H1 (cell line): ENCODE data around the gene TMEM191B. TPM values are rescaled to one million over a fixed set of nuclear protein-coding genes. Genes with fewer than 3 reads are reported as not detected.
"Not testable (repeated sequence)": the region's sequence is repeated elsewhere in the genome, so short reads cannot be mapped to it uniquely, and the experiment has no call there.

Experiments used
- CTCF ChIA-PET: fragments of 300-600 bp; sonication (Branson Sonifier 250); formaldehyde crosslinking; loops from one replicate; lab custom pipeline; 2021; ENCODE audit not compliant: partially characterized antibody; lab: Charles Lee
- POLR2A ChIA-PET: fragments of 300-600 bp; sonication (Branson Sonifier 250); formaldehyde crosslinking; loops from one replicate; lab custom pipeline; 2021; ENCODE audit warnings: inconsistent platforms; ENCODE audit not compliant: partially characterized antibody; lab: Charles Lee
- DNase-seq, 2 experiments: peaks; one replicate each; pipeline versions ENCODE4 v3.0.0 to v3.0.0-alpha.2; 2010 to 2022; ENCODE audit warnings: low spot score in 2 of 2, low read depth in 1 of 2, mixed read lengths in 1 of 2
- FAIRE-seq: peaks from 2 replicates; lab custom pipeline; 2011; peaks lifted over from hg19 to GRCh38; lab: Jason Lieb, UNC
- H2AFZ ChIP-seq: 2 replicates; pipeline ENCODE4 v1.8.1; 2012; ENCODE audit warnings: low read length, inconsistent platforms
- H2AK5ac ChIP-seq: 2 replicates; pipeline ENCODE4 v1.6.1; 2013; ENCODE audit warnings: low read depth, low read length
- H2BK120ac ChIP-seq: replicated peaks from 2 replicates; pipeline ENCODE3; 2013; ENCODE audit warnings: low read depth, low read length, inconsistent platforms
- H2BK12ac ChIP-seq: 2 replicates; pipeline ENCODE4 v1.6.1; 2013; ENCODE audit warnings: low read depth, low read length
- H2BK15ac ChIP-seq: 2 replicates; pipeline ENCODE4 v1.6.1; 2013; ENCODE audit warnings: low read length
- H2BK20ac ChIP-seq: 2 replicates; pipeline ENCODE4 v1.6.1; 2013; ENCODE audit warnings: low read length
- H2BK5ac ChIP-seq: 2 replicates; pipeline ENCODE4 v1.6.1; 2013; ENCODE audit warnings: low read depth, low read length
- H3K14ac ChIP-seq: 2 replicates; pipeline ENCODE4 v1.6.1; 2013; ENCODE audit warnings: inconsistent platforms; ENCODE audit not compliant: insufficient read length
- H3K18ac ChIP-seq: 2 replicates; pipeline ENCODE4 v1.6.1; 2013; ENCODE audit warnings: low read length; ENCODE audit errors: extremely low read depth
- H3K23ac ChIP-seq: 2 replicates; pipeline ENCODE4 v1.6.1; 2013; ENCODE audit warnings: inconsistent platforms; ENCODE audit not compliant: insufficient read length
- H3K23me2 ChIP-seq: 2 replicates; pipeline ENCODE4 v1.6.1; 2013; ENCODE audit warnings: low read depth, low read length
- H3K27ac ChIP-seq: 2 replicates; pipeline ENCODE4 v1.6.1; 2011; ENCODE audit warnings: low read depth, low read length, inconsistent platforms
- H3K27me3 ChIP-seq, 4 experiments: replicated peaks in 1 of 4; 1 replicate in 1 of 4; 2 replicates in 3 of 4; pipeline versions ENCODE4 v1.6.1 to v1.8.1; 2011 to 2013; ENCODE audit warnings: low read length in 3 of 4, mild to moderate bottlenecking in 3 of 4, inconsistent platforms in 2 of 4, mixed read lengths in 2 of 4, moderate library complexity in 1 of 4; ENCODE audit not compliant: control insufficient read depth in 3 of 4, insufficient read depth in 3 of 4; ENCODE audit errors: extremely low read depth in 1 of 4
- H3K36me3 ChIP-seq, 4 experiments: 2 replicates each; pipeline versions ENCODE4 v1.6.1 to v1.8.1; 2011 to 2013; ENCODE audit warnings: mild to moderate bottlenecking in 4 of 4, low read length in 3 of 4, moderate library complexity in 2 of 4, control low read depth in 1 of 4, inconsistent platforms in 1 of 4; ENCODE audit not compliant: insufficient read depth in 4 of 4, control insufficient read depth in 2 of 4
- H3K4ac ChIP-seq: replicated peaks from 2 replicates; pipeline ENCODE3; 2013; ENCODE audit warnings: low read length, low read depth, mixed read lengths, inconsistent platforms; ENCODE audit not compliant: insufficient read length
- H3K4me1 ChIP-seq, 4 experiments: replicated peaks in 1 of 4; 1 replicate in 1 of 4; 2 replicates in 3 of 4; pipeline versions ENCODE4 v1.6.1 to v1.8.1; 2011 to 2013; ENCODE audit warnings: low read length in 3 of 4, inconsistent platforms in 2 of 4, mixed read lengths in 1 of 4; ENCODE audit not compliant: insufficient read depth in 4 of 4, control insufficient read depth in 3 of 4
- H3K4me2 ChIP-seq, 2 experiments: 2 replicates each; pipeline versions ENCODE4 v1.6.1 to v1.8.1; 2011 to 2013; ENCODE audit warnings: low read depth in 2 of 2, low read length in 2 of 2, control low read depth in 1 of 2, inconsistent platforms in 1 of 2, mild to moderate bottlenecking in 1 of 2; ENCODE audit not compliant: insufficient read depth in 1 of 2
- H3K4me3 ChIP-seq, 4 experiments: fragments of 200-600, 300-600 bp in 1 of 4; sonication (generic), shearing (Covaris generic), sonication (Bioruptor Twin) in 1 of 4; 2 replicates each; pipeline versions ENCODE4 v1.5.1 to v1.8.1; 2011 to 2016; ENCODE audit warnings: low read length in 4 of 4, low read depth in 3 of 4, control low read depth in 2 of 4, inconsistent platforms in 2 of 4, mild to moderate bottlenecking in 2 of 4, mixed read lengths in 1 of 4, moderate library complexity in 1 of 4; ENCODE audit not compliant: insufficient read depth in 2 of 4; ENCODE audit errors: extremely low read depth in 1 of 4
- H3K56ac ChIP-seq: replicated peaks from 2 replicates; pipeline ENCODE3; 2013; ENCODE audit warnings: low read depth, mild to moderate bottlenecking, mixed read lengths, low read length, inconsistent platforms; ENCODE audit not compliant: insufficient read length
- H3K79me1 ChIP-seq: 2 replicates; pipeline ENCODE4 v1.6.1; 2013; ENCODE audit warnings: low read depth, low read length, control low read depth
- H3K79me2 ChIP-seq, 2 experiments: 2 replicates each; pipeline versions ENCODE4 v1.6.1 to v1.8.1; 2012 to 2013; ENCODE audit warnings: low read length in 2 of 2, mild to moderate bottlenecking in 2 of 2, inconsistent platforms in 1 of 2; ENCODE audit not compliant: insufficient read depth in 2 of 2, control insufficient read depth in 1 of 2
- H3K9ac ChIP-seq, 4 experiments: replicated peaks in 1 of 4; 1 replicate in 1 of 4; 2 replicates in 3 of 4; pipeline versions ENCODE4 v1.6.1 to v1.8.1; 2011 to 2013; ENCODE audit warnings: low read depth in 3 of 4, low read length in 3 of 4, control low read depth in 2 of 4, mild to moderate bottlenecking in 2 of 4, moderate library complexity in 2 of 4, inconsistent platforms in 1 of 4; ENCODE audit errors: extremely low read depth in 1 of 4
- H3K9me3 ChIP-seq, 2 experiments: 2 replicates each; pipeline versions ENCODE4 v1.6.1 to v1.8.1; 2012 to 2013; ENCODE audit warnings: mild to moderate bottlenecking in 2 of 2, moderate library complexity in 2 of 2, control low read depth in 1 of 2, inconsistent platforms in 1 of 2, low read depth in 1 of 2, low read length in 1 of 2, mixed read lengths in 1 of 2; ENCODE audit not compliant: insufficient read depth in 2 of 2
- H4K20me1 ChIP-seq, 2 experiments: replicated peaks in 1 of 2; 2 replicates each; pipeline versions ENCODE3 to v1.8.1; 2011 to 2013; ENCODE audit warnings: inconsistent platforms in 2 of 2, low read length in 2 of 2, mild to moderate bottlenecking in 1 of 2; ENCODE audit not compliant: insufficient read depth in 2 of 2, control insufficient read depth in 1 of 2
- H4K5ac ChIP-seq: 2 replicates; pipeline ENCODE4 v1.6.1; 2013; ENCODE audit warnings: low read length, low read depth, mixed read lengths, inconsistent platforms; ENCODE audit not compliant: insufficient read length
- H4K8ac ChIP-seq: 2 replicates; pipeline ENCODE4 v1.8.0; 2013; ENCODE audit warnings: mild to moderate bottlenecking, moderate library complexity, low read length, inconsistent platforms; ENCODE audit not compliant: insufficient read depth; ENCODE audit errors: extremely low read depth
- H4K91ac ChIP-seq: replicated peaks from 2 replicates; pipeline ENCODE3; 2013; ENCODE audit warnings: low read length, mixed read lengths, inconsistent platforms; ENCODE audit not compliant: insufficient read length
- WGBS, 2 experiments: shearing (Covaris generic) in 1 of 2; methylation state at CpG; one replicate each; pipeline versions ENCODE4 v1.1.6 to v1.1.7; 2013 to 2015; ENCODE audit warnings: low lambda C conversion rate in 2 of 2, mixed read lengths in 2 of 2, inconsistent platforms in 1 of 2, low coverage in 1 of 2, missing lambda C conversion rate in 1 of 2; ENCODE audit not compliant: insufficient replicate concordance in 2 of 2, insufficient coverage in 1 of 2, insufficient read length in 1 of 2; ENCODE audit errors: extremely low coverage in 1 of 2, missing lambda C conversion rate in 1 of 2; 5-methylcytosine and 5-hydroxymethylcytosine counted together
- long read RNA-seq, 2 experiments: library from RNA in 1 of 2; library from capped mRNA in 1 of 2; stranded (forward); transcript quantifications; one replicate each; pipeline ENCODE4 v2.0.0, GENCODE V29; 2021; ENCODE audit warnings: inconsistent platforms in 1 of 2
- polyA minus RNA-seq, 3 experiments: library from RNA; depleted of rRNA, polyadenylated mRNA; stranded (reverse); fragments of >200 nt; gene quantifications; 1 replicate in 2 of 3; 2 replicates in 1 of 3; pipeline ENCODE4 v1.2.3, GENCODE V29; 2011
- polyA plus RNA-seq, 7 experiments: library from polyadenylated mRNA; depleted of rRNA in 3 of 7; stranded (reverse) in 5 of 7; unstranded in 2 of 7; fragments of >200 nt in 5 of 7; fragments of 200-250 nt in 2 of 7; gene quantifications; 1 replicate in 5 of 7; 2 replicates in 1 of 7; 4 replicates in 1 of 7; pipeline versions ENCODE4 v1.2.1 to v1.2.3, GENCODE V29; 2011 to 2013; ENCODE audit warnings: missing spikeins in 2 of 7, mixed read lengths in 2 of 7
- total RNA-seq: library from RNA; stranded (reverse); fragmentation: NEBNext Ultra II Directional; extraction: Animal tissue kit (Norgen Biotek cat#: 25700); gene quantifications from 2 replicates; pipeline ENCODE4 v1.2.1, GENCODE V29; 2021

Gene TMEM191B
- total RNA-seq (1.2 and 2.6 TPM in 2 replicates), polyA plus RNA-seq (2011; rRNA removed) (1.3 and 3.5 TPM in 2 replicates), polyA minus RNA-seq (2011; rRNA and poly(A)+ RNA removed) (0.69 TPM in 1 of 2 replicates, not detected in the other)
- 2.2 TPM for polyA plus RNA-seq (2011; cell fraction: cytosol; rRNA removed)
- 11.1 TPM for polyA plus RNA-seq (2011; cell fraction: nucleus; rRNA removed)
- 1.1 to 1.9 TPM in 2 of 4 replicates, not detected in the others for polyA plus RNA-seq (2012, experiment 1 of 2)
- 1.0 TPM for polyA plus RNA-seq (2012, experiment 2 of 2)
- polyA plus RNA-seq (2013, experiment 1 of 2): 0.16 TPM
- 0.52 TPM for polyA plus RNA-seq (2013, experiment 2 of 2)
- polyA minus RNA-seq (2011; cell fraction: cytosol; rRNA and poly(A)+ RNA removed): 3.3 TPM
- polyA minus RNA-seq (2011; cell fraction: nucleus; rRNA and poly(A)+ RNA removed): 1.1 TPM
- long read RNA-seq, experiment 1: 0 reads
- long read RNA-seq, experiment 2: 0 reads

DNA sequence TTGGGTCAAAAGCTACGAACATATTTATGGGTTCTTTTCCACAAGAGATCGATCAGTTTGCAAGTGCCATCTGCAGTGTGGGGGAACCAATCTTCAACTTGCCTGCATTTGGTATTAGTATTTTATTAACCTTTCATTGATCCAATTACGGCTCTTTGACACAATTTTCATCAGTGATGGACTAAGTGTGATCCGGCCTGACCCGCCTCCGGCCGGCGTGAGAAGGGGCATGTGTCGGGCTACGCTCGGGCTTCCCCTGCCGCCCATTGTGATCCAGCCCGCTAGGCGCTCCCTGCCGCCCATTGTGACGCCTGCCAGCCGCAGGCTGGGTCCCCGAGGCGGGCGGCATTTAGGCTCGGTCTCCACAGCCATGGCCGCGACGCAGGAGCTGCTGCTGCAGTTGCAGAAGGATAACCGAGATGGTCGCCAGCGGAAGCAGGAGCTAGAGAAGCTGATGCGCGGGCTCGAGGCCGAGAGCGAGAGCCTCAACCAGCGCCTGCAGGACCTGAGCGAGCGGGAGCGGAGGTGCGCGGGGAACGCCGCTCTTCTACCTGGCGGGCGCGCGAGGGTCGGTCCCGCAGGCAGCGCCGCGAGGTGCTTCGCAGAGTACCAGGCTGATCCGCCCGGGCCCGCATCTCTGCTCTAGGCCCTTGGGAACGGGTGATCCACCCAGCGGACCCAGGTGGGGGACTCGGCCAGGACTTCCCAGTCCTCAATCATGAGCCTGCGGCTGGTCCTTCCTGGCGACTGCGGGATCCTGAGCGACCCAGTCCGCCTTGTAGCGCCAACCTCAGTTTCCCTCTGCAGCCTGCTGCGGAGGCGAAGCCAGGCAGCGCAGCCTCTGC is at the start of gene TMEM191B:
TSS of gene TMEM191B (plus strand) at position 51 of the 845 bp plus-strand sequence. CDS start at position 230, 179 bp downstream.
- H3K36me3 ChIP-seq, FAIRE-seq, H3K4me3 ChIP-seq, H3K14ac ChIP-seq, H3K9ac ChIP-seq, H3K4ac ChIP-seq, DNase-seq, H3K18ac ChIP-seq, H3K79me1 ChIP-seq, H4K91ac ChIP-seq, H3K23me2 ChIP-seq, H3K23ac ChIP-seq, H3K9me3 ChIP-seq, H2BK12ac ChIP-seq, H2BK15ac ChIP-seq, H2AK5ac ChIP-seq, H4K5ac ChIP-seq, CTCF ChIA-PET, H4K20me1 ChIP-seq, H2BK5ac ChIP-seq, H3K4me1 ChIP-seq, H3K79me2 ChIP-seq, H3K27me3 ChIP-seq, H3K4me2 ChIP-seq, POLR2A ChIA-PET, H2BK20ac ChIP-seq, H3K56ac ChIP-seq, H4K8ac ChIP-seq, H2BK120ac ChIP-seq, H3K27ac ChIP-seq, H2AFZ ChIP-seq: not testable (repeated sequence)
- WGBS, 2 experiments: no CpG with 5 or more reads among the region's 65 CpGs
